Measurements from ENCODE around the gene CKS2.

GRCh38 chr9:89342213-89342612 lies 31.2 kb downstream of the CKS2 start:
- TF ChIP-seq CTCF (IDR thresholded peaks at IDR 0.05; ENCODE audit: control extremely low read depth in 1 of 3, insufficient read depth in 1 of 3, low read depth in 1 of 3, low read length in 3 of 3) (no peak), ATF3 (IDR thresholded peaks at IDR 0.05; ENCODE audit: insufficient read depth, low read depth, low read length) (no peak), EP300 (IDR thresholded peaks at IDR 0.05; ENCODE audit: borderline replicate concordance in 1 of 2, low read depth in 2 of 2, low read length in 2 of 2) (no peak), NANOG (IDR thresholded peaks at IDR 0.05; ENCODE audit: insufficient read depth, low read depth, low read length, poor library complexity, severe bottlenecking) (no peak), MAFK (IDR thresholded peaks at IDR 0.05; ENCODE audit: low read depth, low read length) (peak; percentile 70)

Measured in H1 (cell line).